K562 (cell line): Measurements from ENCODE around the gene CRYBG2. TPM values are rescaled to one million over a fixed set of nuclear protein-coding genes. Genes with fewer than 3 reads are reported as not detected.

Experiments
- CC2D1A ChIP-seq: fragments of 450-650 bp; IDR thresholded peaks from 2 replicates; pipeline ENCODE4 v1.6.1; 2017; ENCODE audit warnings: mild to moderate bottlenecking
- ELF4 ChIP-seq: fragments of 450-650 bp; formaldehyde crosslinking; IDR thresholded peaks from 2 replicates; pipeline ENCODE4 v1.4.0; 2022; ENCODE audit warnings: missing genetic modification characterization
- ESRRA ChIP-seq: fragments of 450-650 bp; IDR thresholded peaks from 2 replicates; pipeline ENCODE4 v1.6.1; 2014; ENCODE audit warnings: low read depth, mild to moderate bottlenecking, moderate library complexity, borderline replicate concordance
- ETV1 ChIP-seq: fragments of 450-650 bp; conservative IDR thresholded peaks from 2 replicates; pipeline ENCODE4 v1.6.1; 2016; ENCODE audit warnings: missing genetic modification characterization, control low read depth, low read depth, missing compliant biosample characterization
- GATAD2A ChIP-seq: fragments of 450-650 bp; IDR thresholded peaks from 2 replicates; pipeline ENCODE4 v1.6.1; 2017
- MEIS2 ChIP-seq: fragments of 450-650 bp; IDR thresholded peaks from 2 replicates; pipeline ENCODE4 v1.6.1; 2014; ENCODE audit warnings: mild to moderate bottlenecking; ENCODE audit not compliant: partially characterized antibody
- POLR2AphosphoS5 ChIP-seq: IDR thresholded peaks from 2 replicates; pipeline ENCODE4 v1.6.1; 2011; ENCODE audit warnings: mild to moderate bottlenecking, low read depth, low read length, moderate library complexity; ENCODE audit not compliant: control insufficient read depth, insufficient read depth
- PYGO2 ChIP-seq: fragments of 450-650 bp; IDR thresholded peaks from 2 replicates; pipeline ENCODE4 v1.6.1; 2016; ENCODE audit warnings: mild to moderate bottlenecking, missing genetic modification characterization, moderate library complexity, missing compliant biosample characterization
- SRF ChIP-seq, 2 experiments: fragments of 250-450, 450-650 bp in 1 of 2; sonication (Bioruptor Pico) in 1 of 2; sonication (generic) in 1 of 2; formaldehyde crosslinking; IDR thresholded peaks; 2 replicates each; pipeline versions ENCODE4 v1.5.0 to v1.5.1; 2020 to 2022; ENCODE audit warnings: mild to moderate bottlenecking in 1 of 2, missing genetic modification reagents in 1 of 2
- ZBTB33 ChIP-seq: sonication (generic); formaldehyde crosslinking; IDR thresholded peaks from 2 replicates; pipeline ENCODE4 v1.8.1; 2023; ENCODE audit warnings: mild to moderate bottlenecking, missing genetic modification reagents
- ZKSCAN8 ChIP-seq: fragments of 200-800 bp; sonication (Bioruptor generic); IDR thresholded peaks from 2 replicates; pipeline ENCODE4 v1.6.1; 2016; ENCODE audit warnings: missing genetic modification characterization, missing compliant biosample characterization
- ZNF175 ChIP-seq: fragments of 200-800 bp; sonication (Bioruptor generic); IDR thresholded peaks from 2 replicates; pipeline ENCODE4 v1.6.1; 2016; ENCODE audit warnings: low read depth, mild to moderate bottlenecking, missing genetic modification characterization, missing compliant biosample characterization
- ZNF395 ChIP-seq: fragments of 200-800 bp; sonication (Bioruptor generic); IDR thresholded peaks from 2 replicates; pipeline ENCODE4 v1.6.1; 2017; ENCODE audit warnings: missing genetic modification characterization, missing compliant biosample characterization
- ZNF584 ChIP-seq: fragments of 200-800 bp; sonication (Bioruptor generic); IDR thresholded peaks from 2 replicates; pipeline ENCODE4 v1.6.1; 2016; ENCODE audit warnings: low read depth, mild to moderate bottlenecking, missing genetic modification characterization, missing compliant biosample characterization
- ZNF766 ChIP-seq: fragments of 200-800 bp; sonication (Bioruptor generic); conservative IDR thresholded peaks from 2 replicates; pipeline ENCODE4 v1.6.1; 2016; ENCODE audit warnings: missing genetic modification characterization, missing compliant biosample characterization
- ZNF780A ChIP-seq: fragments of 250-450 bp; sonication (Bioruptor Pico); IDR thresholded peaks from 2 replicates; pipeline ENCODE4 v1.5.0; 2021; ENCODE audit warnings: mild to moderate bottlenecking
- polyA plus RNA-seq, 8 experiments: library from polyadenylated mRNA; depleted of rRNA in 4 of 8; stranded (reverse) in 5 of 8; unstranded in 3 of 8; fragments of >200 nt; fragmentation: Nextera tagmentation in 2 of 8; fragmentation: Illumina TruSeq in 1 of 8; extraction: Ambion mirVana in 2 of 8; extraction: Trizol in 1 of 8; gene quantifications; 2 replicates each; pipeline versions ENCODE4 v1.2.1 to v1.2.3, GENCODE V29; 2011 to 2014; ENCODE audit warnings: inconsistent platforms in 1 of 8, missing spikeins in 1 of 8
- total RNA-seq, 7 experiments: library from RNA; depleted of rRNA in 6 of 7; stranded (reverse); fragments of >200 nt in 6 of 7; fragmentation: Illumina TruSeq in 2 of 7; extraction: Trizol in 2 of 7; gene quantifications; 2 replicates each; pipeline versions ENCODE4 v1.2.1 to v1.2.3, GENCODE V29; 2011 to 2021; ENCODE audit warnings: low replicate concordance in 1 of 7
- TF ChIP-seq, protein P1 (sequence below): sonication (generic); formaldehyde crosslinking; IDR thresholded peaks from 2 replicates; pipeline ENCODE4 v1.8.0; 2022; ENCODE audit warnings: missing genetic modification reagents, mild to moderate bottlenecking, borderline replicate concordance
- TF ChIP-seq, protein P2 (sequence below): fragments of 450-650 bp; formaldehyde crosslinking; IDR thresholded peaks from 2 replicates; pipeline ENCODE4 v1.4.0; 2020; ENCODE audit warnings: mild to moderate bottlenecking, moderate library complexity

The CRYBG2 gene
- total and polyA plus RNA-seq, 9 of the 15 experiments (the other 6 are each of a cell fraction or from before 2014, with no cell fraction given) = 0.39 to 8.5 (median 3.7) TPM

DNA sequence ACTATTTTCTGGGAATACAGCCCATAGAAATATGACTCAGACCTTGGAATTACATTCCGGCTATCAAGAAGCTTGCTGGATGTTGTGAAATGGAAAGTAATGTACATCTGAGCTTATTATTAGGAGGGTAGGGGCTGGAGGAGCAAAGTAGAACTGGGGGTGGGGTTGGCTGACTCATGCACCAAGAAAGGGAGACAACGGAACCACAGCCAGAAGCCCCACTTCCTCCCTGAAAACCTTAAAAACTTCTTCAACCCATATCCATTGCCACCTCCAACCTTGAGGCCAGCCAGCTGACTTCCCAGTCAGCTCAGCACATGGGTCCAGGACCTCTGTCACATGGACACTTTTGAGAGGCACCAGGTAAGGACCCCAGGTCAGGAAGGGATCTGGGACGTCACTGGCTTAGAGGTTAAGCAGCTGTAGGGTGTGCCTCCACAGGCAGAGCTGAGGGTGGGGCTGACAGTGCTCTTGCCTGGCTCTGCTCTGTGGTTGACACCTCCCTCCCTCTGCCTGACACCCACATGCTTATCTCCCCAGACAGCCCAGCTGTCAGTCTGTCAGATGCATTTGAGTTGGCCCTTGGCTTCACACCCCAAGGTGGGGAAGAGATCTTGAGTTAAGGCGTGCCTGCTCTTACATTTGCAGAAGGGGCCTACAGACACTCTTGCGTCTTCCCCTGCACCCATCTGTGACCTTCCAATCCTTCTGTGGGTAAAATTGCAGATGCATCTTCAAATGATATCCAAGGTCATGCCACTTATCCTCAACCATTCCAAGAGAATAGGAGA is 24.4 kb upstream of the CRYBG2 start (continued):
- TF ChIP-seq, protein P1, sequence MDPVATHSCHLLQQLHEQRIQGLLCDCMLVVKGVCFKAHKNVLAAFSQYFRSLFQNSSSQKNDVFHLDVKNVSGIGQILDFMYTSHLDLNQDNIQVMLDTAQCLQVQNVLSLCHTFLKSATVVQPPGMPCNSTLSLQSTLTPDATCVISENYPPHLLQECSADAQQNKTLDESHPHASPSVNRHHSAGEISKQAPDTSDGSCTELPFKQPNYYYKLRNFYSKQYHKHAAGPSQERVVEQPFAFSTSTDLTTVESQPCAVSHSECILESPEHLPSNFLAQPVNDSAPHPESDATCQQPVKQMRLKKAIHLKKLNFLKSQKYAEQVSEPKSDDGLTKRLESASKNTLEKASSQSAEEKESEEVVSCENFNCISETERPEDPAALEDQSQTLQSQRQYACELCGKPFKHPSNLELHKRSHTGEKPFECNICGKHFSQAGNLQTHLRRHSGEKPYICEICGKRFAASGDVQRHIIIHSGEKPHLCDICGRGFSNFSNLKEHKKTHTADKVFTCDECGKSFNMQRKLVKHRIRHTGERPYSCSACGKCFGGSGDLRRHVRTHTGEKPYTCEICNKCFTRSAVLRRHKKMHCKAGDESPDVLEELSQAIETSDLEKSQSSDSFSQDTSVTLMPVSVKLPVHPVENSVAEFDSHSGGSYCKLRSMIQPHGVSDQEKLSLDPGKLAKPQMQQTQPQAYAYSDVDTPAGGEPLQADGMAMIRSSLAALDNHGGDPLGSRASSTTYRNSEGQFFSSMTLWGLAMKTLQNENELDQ (CRISPR knock-in tag) = no peak
- TF ChIP-seq POLR2AphosphoS5 = peak; percentile 96
- TF ChIP-seq ZBTB33 (CRISPR knock-in tag) = peak; percentile 83
- peak; percentile 100 for TF ChIP-seq MEIS2
- TF ChIP-seq ESRRA = peak; percentile 95
- TF ChIP-seq ETV1 (tag) = peak; percentile 79; the same call in 1 of the 2 replicates
- TF ChIP-seq ZNF395 (CRISPR knock-in tag) = peak; percentile 49; the same call in 1 of the 2 replicates
- TF ChIP-seq ZNF175 (CRISPR knock-in tag) = peak; percentile 93
- TF ChIP-seq CC2D1A = peak; percentile 42
- no peak; the same call in 1 of the 2 replicates for TF ChIP-seq ZKSCAN8 (CRISPR knock-in tag)
- TF ChIP-seq, protein P2, sequence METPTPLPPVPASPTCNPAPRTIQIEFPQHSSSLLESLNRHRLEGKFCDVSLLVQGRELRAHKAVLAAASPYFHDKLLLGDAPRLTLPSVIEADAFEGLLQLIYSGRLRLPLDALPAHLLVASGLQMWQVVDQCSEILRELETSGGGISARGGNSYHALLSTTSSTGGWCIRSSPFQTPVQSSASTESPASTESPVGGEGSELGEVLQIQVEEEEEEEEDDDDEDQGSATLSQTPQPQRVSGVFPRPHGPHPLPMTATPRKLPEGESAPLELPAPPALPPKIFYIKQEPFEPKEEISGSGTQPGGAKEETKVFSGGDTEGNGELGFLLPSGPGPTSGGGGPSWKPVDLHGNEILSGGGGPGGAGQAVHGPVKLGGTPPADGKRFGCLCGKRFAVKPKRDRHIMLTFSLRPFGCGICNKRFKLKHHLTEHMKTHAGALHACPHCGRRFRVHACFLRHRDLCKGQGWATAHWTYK (CRISPR knock-in tag) = peak; percentile 52; the same call in 1 of the 2 replicates
- TF ChIP-seq ZNF780A = no peak
- peak; percentile 84 for TF ChIP-seq ZNF766 (CRISPR knock-in tag)
- 0 out of 2 replicates have a peak, but pooled peaks have one; percentile 16 for TF ChIP-seq PYGO2 (tag)
- peak in 1 of 2 experiments; percentile 90; a peak in 2 of 4 replicates for TF ChIP-seq SRF (CRISPR knock-in tag; IDR thresholded peaks at IDR 0.05)
- TF ChIP-seq ZNF584 (CRISPR knock-in tag) = peak; percentile 84
- peak; percentile 73 for TF ChIP-seq ELF4 (CRISPR knock-in tag)
- TF ChIP-seq GATAD2A = peak; percentile 69; the same call in 1 of the 2 replicates
